ENCODE results near the gene NTNG2.

DNA sequence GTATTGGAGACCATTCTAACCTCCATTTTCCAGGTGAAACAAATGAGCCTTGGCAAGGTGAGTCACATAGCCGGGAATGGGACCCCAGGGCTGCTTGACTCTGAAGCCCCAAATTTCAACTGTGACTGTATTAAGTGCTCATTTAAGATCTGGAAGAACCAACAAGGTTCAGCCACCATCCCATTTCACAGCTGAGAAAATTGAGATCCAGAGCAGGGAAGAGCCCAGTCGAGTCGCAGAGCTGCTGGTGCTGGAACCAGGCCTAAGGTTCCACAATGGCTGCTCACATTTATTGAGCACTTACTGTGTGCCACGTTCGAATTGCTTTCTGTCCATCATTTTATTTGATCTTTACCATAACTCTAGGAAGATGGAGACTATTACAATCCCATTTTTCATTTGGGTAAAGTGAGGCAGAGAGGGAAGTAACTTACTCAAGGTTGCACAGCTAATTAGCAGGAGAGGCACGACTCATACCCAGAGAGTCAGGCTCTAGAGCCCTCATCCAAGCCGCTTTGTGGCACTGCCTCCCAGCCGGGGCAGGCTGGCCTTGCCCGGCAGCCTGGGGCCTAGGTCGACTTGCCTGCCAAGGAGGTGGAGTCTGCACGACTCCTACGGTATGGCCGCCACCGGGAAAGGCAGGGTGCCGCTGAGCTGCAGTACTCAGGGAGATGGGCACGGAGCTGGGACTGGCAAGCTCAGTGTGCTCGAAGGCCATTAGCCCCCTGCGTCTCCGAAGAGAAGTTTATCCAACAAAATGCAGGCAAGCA lies 4.3 kb upstream of the NTNG2 start:
- TF ChIP-seq, protein P1, sequence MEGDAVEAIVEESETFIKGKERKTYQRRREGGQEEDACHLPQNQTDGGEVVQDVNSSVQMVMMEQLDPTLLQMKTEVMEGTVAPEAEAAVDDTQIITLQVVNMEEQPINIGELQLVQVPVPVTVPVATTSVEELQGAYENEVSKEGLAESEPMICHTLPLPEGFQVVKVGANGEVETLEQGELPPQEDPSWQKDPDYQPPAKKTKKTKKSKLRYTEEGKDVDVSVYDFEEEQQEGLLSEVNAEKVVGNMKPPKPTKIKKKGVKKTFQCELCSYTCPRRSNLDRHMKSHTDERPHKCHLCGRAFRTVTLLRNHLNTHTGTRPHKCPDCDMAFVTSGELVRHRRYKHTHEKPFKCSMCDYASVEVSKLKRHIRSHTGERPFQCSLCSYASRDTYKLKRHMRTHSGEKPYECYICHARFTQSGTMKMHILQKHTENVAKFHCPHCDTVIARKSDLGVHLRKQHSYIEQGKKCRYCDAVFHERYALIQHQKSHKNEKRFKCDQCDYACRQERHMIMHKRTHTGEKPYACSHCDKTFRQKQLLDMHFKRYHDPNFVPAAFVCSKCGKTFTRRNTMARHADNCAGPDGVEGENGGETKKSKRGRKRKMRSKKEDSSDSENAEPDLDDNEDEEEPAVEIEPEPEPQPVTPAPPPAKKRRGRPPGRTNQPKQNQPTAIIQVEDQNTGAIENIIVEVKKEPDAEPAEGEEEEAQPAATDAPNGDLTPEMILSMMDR (IDR thresholded peaks at IDR 0.05), result no peak
- TF ChIP-seq POLR2A (IDR thresholded peaks at IDR 0.05), result no peak
